ENCODE measurements around the gene ERI2.
"Not testable (repeated sequence)": the region's sequence is repeated elsewhere in the genome, so short reads cannot be mapped to it uniquely, and the experiment has no call there.

ERI2 gene

GRCh38 chr16:20762404-20763123 lies 43.7 kb downstream of the ERI2 start:
- Histone ChIP-seq H3K4me3 (ENCODE audit: low read length) (peak overlapping the region; percentile 66; the same call in 1 of the 2 replicates), H3K27ac (ENCODE audit: low read length) (peak overlapping the region; percentile 66; the same call in 1 of the 2 replicates), H3K4me1 (ENCODE audit: low read length) (peaks cover 6% of the 10 kb centered on the region), H2AFZ (ENCODE audit: low read length) (peak overlapping the region; percentile 87), H3K79me2 (ENCODE audit: low read length) (no peaks in the 10 kb centered on the region), H3K9me3 (replicated peaks; ENCODE audit: insufficient read depth, low read length) (no peaks in the 10 kb centered on the region), H3K9ac (ENCODE audit: low read length) (no peak overlapping the region; the same call in 1 of the 2 replicates), H4K20me1 (ENCODE audit: insufficient read depth, low read length) (no peaks in the 10 kb centered on the region), H3K27me3 (replicated peaks; ENCODE audit: insufficient read depth, low read length) (no peaks in the 10 kb centered on the region), H3K4me2 (ENCODE audit: low read depth, low read length) (peak overlapping the region; percentile 67; the same call in 1 of the 2 replicates), H3K36me3 (replicated peaks; ENCODE audit: insufficient read depth, low read length) (no peaks in the 10 kb centered on the region), H3F3A (ENCODE audit: insufficient read depth, low read length) (peaks cover 5% of the 10 kb centered on the region; the same call in 1 of the 2 replicates), H3K9me2 (replicated peaks; ENCODE audit: insufficient read depth, low read length) (no peaks in the 10 kb centered on the region)
- DNase-seq = no peak
- no peak for TF ChIP-seq CTCF (IDR thresholded peaks at IDR 0.05; ENCODE audit: low read length)
- no peak for TF ChIP-seq EZH2 (optimal IDR thresholded peaks at IDR 0.05; ENCODE audit: low read depth, low read length)
- no peak for TF ChIP-seq EZH2phosphoT487 (IDR thresholded peaks at IDR 0.05; ENCODE audit: low read length)

- Histone ChIP-seq H3K27me3 (replicated peaks; ENCODE audit: insufficient read depth, low read length) (no peaks in the 10 kb centered on the region), H3K4me3 (ENCODE audit: low read length) (no peak overlapping the region), H3K4me1 (ENCODE audit: low read length) (peaks cover 6% of the 10 kb centered on the region), H3K9me2 (replicated peaks; ENCODE audit: insufficient read depth, low read length) (no peaks in the 10 kb centered on the region), H2AFZ (ENCODE audit: low read length) (no peak overlapping the region), H3K9me3 (replicated peaks; ENCODE audit: insufficient read depth, low read length) (no peaks in the 10 kb centered on the region), H4K20me1 (ENCODE audit: insufficient read depth, low read length) (no peaks in the 10 kb centered on the region), H3K4me2 (ENCODE audit: low read depth, low read length) (no peak overlapping the region), H3F3A (ENCODE audit: insufficient read depth, low read length) (peaks cover 5% of the 10 kb centered on the region; the same call in 1 of the 2 replicates), H3K9ac (ENCODE audit: low read length) (no peak overlapping the region), H3K27ac (ENCODE audit: low read length) (no peak overlapping the region), H3K36me3 (replicated peaks; ENCODE audit: insufficient read depth, low read length) (no peaks in the 10 kb centered on the region), H3K79me2 (ENCODE audit: low read length) (no peaks in the 10 kb centered on the region)
- no peak for TF ChIP-seq EZH2phosphoT487 (IDR thresholded peaks at IDR 0.05; ENCODE audit: low read length)
- TF ChIP-seq EZH2 (optimal IDR thresholded peaks at IDR 0.05; ENCODE audit: low read depth, low read length) = no peak
- no peak for TF ChIP-seq CTCF (IDR thresholded peaks at IDR 0.05; ENCODE audit: low read length)
- no peak for DNase-seq
These were observed 45.1 kb downstream of the ERI2 start for GRCh38 chr16:20761175-20761574.

GRCh38 chr16:20760346-20760745 lies 45.9 kb downstream of the ERI2 start:
- H3K4me1 ChIP-seq (ENCODE audit: low read length) = peaks cover 6% of the 10 kb centered on the region
- peaks cover 5% of the 10 kb centered on the region; the same call in 1 of the 2 replicates for H3F3A ChIP-seq (ENCODE audit: insufficient read depth, low read length)
- no peaks in the 10 kb centered on the region for H3K9me3 ChIP-seq (replicated peaks; ENCODE audit: insufficient read depth, low read length)
- H3K9ac ChIP-seq (ENCODE audit: low read length) = no peak overlapping the region
- TF ChIP-seq CTCF (IDR thresholded peaks at IDR 0.05; ENCODE audit: low read length) (no peak), EZH2 (optimal IDR thresholded peaks at IDR 0.05; ENCODE audit: low read depth, low read length) (no peak), EZH2phosphoT487 (IDR thresholded peaks at IDR 0.05; ENCODE audit: low read length) (no peak)
- H3K9me2 ChIP-seq (replicated peaks; ENCODE audit: insufficient read depth, low read length) = no peaks in the 10 kb centered on the region
- no peaks in the 10 kb centered on the region for H3K36me3 ChIP-seq (replicated peaks; ENCODE audit: insufficient read depth, low read length)
- H4K20me1 ChIP-seq (ENCODE audit: insufficient read depth, low read length) = no peaks in the 10 kb centered on the region
- no peak overlapping the region for H2AFZ ChIP-seq (ENCODE audit: low read length)
- no peak for DNase-seq
- no peaks in the 10 kb centered on the region for H3K27me3 ChIP-seq (replicated peaks; ENCODE audit: insufficient read depth, low read length)
- H3K4me3 ChIP-seq (ENCODE audit: low read length) = no peak overlapping the region
- no peak overlapping the region for H3K4me2 ChIP-seq (ENCODE audit: low read depth, low read length)
- no peak overlapping the region for H3K27ac ChIP-seq (ENCODE audit: low read length)
- H3K79me2 ChIP-seq (ENCODE audit: low read length) = no peaks in the 10 kb centered on the region

- H3K9me3 ChIP-seq (replicated peaks; ENCODE audit: insufficient read depth, low read length); DNase-seq; H3K79me2 ChIP-seq (ENCODE audit: low read length); H3K4me2 ChIP-seq (ENCODE audit: low read depth, low read length); H3F3A ChIP-seq (ENCODE audit: insufficient read depth, low read length); H3K36me3 ChIP-seq (replicated peaks; ENCODE audit: insufficient read depth, low read length); H2AFZ ChIP-seq (ENCODE audit: low read length); H3K9ac ChIP-seq (ENCODE audit: low read length); H4K20me1 ChIP-seq (ENCODE audit: insufficient read depth, low read length); H3K27me3 ChIP-seq (replicated peaks; ENCODE audit: insufficient read depth, low read length); H3K27ac ChIP-seq (ENCODE audit: low read length); H3K4me3 ChIP-seq (ENCODE audit: low read length); H3K4me1 ChIP-seq (ENCODE audit: low read length); H3K9me2 ChIP-seq (replicated peaks; ENCODE audit: insufficient read depth, low read length): not testable (repeated sequence)
These were observed 50.5 kb downstream of the ERI2 start for GRCh38 chr16:20755799-20756198.
